KG1 (cell line): ENCODE results near the gene COL4A3.
"Not testable (repeated sequence)": the region's sequence is repeated elsewhere in the genome, so short reads cannot be mapped to it uniquely, and the experiment has no call there.

ENCODE experiments used
- DNase-seq: peaks from one replicate; lab custom pipeline; 2025; lab: John Stamatoyannopoulos, UW

The COL4A3 gene

DNA sequence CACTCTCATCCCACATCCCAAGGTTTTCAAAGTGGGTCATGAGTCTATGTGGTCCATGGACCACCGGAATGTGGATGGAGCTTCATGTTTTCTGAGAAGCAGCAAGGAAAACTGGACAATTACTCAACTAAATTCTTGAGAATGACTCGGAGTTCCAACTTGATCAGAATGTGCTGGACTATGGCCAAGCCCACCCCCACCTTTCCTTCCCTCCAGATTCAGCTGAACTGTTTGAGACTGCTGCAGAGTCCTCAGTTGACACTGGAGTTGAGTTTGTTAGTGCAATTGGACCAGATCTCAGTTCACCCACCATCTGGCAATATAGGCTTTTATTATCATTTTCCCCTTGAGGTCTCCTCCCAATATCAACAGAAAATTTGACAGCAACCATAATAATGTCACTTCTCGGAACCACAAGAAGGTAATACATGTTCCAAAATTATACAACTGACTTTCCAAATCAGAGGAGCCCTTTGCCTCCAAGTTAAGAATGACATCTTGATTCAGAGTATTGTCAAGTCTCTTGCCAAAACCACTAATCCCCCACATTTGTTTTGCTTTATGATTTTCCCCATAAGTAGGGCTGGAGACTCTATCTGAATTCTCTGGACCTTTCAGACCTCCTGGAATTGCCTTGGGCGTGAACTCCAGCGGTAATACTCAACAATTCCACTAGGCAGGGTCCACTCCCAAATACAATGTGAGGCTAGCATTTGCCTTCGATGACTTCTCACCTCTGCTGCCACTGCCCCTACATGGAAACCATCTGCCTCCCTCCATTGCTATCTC, 9.2 kb upstream of the COL4A3 start:
- no peak for DNase-seq

DNA sequence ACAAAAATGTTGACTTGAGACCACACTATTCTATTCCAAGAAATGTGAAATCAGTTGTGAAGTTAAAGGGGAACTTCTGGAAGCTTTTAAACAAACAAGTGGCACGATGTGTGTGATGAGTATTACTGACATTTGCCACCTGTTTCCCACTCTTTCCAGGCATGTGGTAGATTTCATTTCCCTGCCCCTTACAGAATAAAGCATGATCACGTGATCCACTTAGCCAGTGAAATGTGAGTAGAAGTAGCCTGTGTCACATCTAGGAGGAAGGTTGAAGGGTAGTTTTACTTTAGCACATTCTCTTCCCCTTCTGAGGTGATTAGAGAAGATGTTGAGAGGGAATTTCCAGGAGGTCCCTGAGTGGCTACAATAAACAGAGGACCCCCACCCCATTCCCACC, 4.3 kb upstream of the COL4A3 start:
- no peak for DNase-seq

DNA sequence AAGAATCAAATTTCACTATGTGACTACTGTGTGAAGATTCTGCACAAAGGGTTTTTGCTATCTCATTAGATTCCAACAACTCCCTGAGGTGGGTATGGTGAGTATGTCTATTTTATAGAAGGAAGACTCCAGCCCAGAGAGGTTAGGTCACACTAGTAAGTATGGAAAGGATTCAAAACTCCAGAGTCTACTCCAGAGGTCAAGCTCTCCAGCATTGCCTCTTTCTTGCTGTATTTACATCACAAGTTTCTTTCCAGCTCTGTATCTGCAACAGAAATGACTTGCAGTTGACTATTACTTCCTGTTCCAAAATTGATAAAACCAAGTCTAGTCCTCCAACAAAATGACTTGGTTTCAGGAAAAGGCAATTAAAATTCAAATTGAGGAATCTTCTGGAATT, 2.5 kb upstream of the COL4A3 start:
- no peak for DNase-seq

DNA sequence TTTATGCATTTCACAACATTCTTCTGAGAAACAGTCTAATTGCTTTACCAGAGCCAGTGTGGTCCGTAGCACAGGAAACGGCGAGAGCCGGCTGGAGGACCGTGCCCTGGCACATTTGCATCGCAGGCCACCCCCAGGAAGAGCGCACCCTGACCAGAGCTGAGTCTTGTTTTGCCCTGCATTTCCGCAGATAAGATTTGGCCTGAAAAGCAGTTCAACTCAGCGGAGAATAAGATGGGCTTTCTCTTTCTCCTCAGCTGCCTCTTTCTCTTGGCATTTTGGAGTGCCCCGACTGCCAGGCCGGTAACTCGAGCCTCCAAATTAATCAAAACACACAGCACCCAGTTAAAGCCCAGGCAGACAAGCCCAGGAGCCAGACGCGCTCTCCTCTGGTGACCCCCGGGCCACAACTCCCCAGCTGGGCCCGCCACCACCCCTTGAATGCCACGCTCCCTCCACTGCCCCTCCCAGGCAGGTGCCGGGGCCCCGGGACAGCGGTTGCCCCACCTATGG, 883 bp upstream of the COL4A3 start:
- no peak for DNase-seq

DNA sequence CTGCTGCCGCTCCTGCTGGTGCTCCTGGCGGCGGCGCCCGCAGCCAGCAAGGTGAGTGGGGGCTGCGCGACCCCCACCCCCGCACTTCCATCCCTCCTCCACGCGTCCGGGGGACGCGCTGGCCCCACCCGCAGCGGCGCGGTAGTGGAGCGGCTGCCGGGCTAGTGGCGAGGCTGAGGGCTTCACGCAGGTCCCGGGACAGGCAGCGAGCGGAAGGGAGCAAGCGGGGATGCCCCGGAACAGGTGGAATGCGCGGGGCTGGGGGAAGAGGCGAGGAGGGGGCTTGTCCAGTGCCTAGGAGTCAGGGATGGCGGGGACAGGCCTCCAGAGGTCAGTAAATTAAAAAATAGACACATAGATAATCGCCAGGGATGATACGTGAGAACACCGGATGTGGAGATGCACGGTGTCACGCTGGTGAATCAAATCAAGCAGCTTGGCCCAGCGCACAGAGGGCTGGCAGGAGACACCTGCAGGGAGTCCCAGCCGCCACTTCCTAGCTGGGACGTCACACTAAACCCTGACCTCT, 403 bp downstream of the COL4A3 start:
- no peak for DNase-seq

DNA sequence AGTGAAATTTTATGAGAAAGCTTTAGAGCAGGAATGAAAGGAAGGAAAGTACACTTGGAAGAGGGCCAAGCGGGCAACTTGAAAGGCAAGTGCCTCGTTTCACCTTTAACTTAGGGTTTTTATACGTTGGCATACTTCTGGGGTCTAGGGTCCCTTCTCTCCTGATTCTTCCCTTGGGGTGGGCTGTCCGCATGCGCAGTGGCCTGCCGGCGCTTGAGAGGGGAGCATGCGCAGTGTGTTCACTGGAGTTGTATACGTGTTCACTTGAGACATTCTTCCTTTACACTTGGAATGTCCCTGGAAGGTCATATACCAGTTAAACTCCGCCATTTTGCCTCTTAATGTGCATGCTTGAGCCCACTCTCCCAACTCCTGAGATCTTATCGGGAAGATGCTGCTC, 7.4 kb downstream of the COL4A3 start:
- DNase-seq = not testable (repeated sequence)

DNA sequence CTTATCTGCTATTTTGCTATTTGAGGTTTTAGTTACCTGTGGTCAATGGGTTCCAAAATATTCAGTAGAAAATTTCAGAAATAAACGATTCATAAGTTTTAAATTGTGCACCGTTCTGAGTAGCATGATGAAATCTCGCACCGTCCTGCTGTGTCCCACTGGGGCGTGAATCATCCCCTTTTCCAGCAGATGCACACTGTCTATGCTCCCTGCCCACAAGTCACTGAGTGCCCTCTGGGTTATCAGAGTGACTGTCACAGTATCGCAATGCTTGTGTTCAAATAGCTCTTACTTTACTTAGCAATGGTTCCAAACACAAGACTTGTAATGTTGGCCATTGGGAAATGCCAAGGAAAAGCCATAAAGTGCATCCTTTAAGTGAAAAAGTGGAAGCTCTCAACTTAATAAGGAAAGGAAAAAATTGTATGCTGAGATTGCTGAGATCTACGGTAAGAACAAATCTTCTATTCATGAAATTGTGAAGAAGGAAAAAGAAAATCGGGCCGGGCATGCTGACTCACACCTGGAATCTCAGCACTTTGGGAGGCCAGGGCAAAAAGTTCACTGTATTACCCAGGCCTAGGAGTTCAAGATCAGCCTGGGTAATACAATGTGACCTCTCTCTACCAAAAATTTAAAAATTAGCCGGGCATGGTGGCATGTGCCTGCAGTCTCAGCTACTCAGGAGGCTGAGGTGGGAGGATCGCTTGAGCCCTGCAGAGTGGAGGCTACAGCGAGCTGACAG, 13.3 kb downstream of the COL4A3 start:
- no peak for DNase-seq

DNA sequence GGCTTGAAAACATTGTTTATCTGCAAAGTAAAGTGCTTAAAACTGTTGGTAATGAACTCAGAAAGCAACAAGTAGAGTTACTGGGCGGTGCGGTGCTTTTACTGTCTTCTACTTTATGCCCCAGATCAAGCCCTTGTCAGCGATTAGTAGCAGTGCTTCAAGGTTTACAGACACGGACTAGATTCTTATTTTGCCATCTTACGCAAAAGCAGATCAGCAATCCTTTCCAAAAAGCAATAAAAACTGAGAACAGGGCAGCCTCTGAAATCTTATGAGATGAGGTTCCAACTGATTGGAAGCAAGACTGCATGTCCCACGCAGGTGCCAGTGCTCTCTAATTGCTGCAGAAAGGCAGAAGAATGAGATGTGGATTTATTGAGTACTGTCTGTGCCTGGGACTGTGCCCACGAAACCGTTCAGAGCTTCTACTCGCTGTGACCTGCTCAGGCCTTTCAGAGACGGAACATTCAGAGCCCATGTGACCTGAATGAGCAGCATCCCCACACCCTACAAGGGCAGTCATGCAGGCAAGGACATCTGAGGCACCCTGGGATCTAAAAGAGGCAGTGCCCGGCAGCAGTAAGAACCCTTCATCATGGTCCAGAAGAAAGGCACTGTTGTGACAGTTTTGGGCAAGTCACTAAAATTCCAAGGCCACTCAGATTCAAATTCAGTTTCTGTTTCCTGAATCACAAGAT, 15.7 kb downstream of the COL4A3 start:
- DNase-seq = no peak

DNA sequence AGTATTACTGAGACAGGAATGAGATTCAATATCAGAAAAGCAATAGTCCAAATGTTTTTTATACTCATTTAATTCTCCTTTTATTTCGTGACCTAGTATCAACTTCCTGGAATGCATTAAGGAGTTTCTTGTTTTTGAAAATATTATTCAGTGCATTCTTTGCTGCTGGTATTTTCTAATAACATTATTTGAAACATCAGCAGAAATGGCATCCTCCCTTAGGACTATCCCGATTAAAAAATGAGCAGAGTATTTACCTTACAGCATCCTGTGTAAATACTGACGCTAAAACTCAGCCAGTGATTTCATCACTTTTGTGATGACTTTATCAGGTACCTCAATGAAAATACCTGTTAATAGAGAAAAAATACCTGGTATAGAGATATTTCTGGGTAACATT, 16.3 kb downstream of the COL4A3 start:
- DNase-seq = no peak

DNA sequence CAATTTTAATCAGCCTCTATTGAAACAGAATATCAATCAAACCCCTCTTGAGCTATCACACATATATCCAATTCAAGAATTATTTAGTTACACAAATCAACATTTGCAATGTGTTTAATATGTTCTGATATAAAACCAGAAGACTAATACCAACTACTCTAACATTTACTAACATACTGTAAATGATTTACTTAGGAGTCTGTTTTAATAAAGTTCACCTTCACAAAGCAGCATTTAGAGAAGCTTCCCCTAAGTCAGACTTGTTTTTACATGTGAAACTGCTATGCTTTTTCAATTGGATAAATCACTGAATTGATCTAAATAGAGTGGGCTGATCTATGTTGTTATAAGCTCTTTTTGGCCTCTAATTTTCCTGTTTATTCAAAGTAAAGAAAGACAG, 18.3 kb downstream of the COL4A3 start:
- DNase-seq = no peak

DNA sequence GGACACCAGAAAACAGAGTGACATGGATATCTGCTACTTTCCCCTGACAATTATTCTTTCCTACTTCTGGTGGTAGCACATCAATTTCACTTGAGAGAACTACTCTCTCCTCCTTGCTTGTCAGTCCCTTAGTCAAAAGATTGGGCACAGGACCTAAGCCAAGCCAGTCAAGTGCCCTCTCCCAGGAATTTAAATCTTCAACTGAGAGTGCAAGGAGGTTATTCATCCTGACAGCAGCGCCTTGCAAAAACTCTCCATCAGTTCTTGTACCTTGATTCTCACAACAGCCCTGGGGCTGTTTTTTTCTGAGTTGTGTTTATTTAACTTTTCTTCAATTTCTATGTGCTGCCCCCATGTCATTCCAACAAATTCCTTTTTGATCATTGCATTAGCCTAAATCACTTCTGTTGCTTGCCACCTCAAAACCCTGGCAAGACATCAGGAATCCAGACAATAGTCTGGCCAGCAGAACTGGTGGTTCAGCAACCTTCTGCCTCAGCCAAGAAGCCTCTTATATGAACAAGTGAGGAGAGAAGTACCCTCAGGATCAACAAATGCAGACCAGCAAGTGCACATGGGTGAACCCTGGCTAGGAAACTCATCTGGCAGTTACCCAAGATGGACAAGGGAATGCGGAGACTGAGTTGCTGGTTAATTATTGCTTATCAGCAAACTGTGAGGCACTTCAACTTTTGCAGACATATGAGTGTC, 19.4 kb downstream of the COL4A3 start:
- no peak for DNase-seq

DNA sequence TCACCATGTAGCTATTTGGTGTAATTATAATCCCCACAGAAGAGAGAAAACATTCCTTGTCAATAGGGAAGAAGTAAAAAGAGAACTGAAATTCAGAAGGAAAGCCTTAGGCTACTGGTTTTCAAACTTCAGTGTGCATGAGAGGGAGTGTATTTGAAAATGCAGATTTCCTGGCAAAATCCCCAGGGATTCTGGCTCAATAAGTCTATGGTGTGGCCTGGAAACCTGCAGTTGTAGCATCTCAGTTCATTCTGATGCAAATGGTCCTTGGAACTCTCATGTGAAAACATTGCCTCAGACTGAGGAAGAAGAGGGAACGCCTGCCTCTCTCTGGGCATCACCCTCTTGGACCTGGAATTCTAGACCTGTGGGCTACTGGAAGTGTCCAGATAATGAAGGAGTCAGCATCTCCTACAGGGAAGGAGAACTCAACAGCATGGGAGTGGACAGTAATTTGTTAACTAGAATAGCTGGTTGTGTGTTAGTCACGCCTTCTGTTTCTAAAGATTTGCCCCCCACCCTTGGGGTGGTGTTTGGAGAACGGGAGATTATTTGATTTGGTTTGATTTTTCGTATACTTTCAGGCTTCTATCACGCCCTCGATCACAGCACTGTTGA, 21.3 kb downstream of the COL4A3 start:
- DNase-seq = no peak

DNA sequence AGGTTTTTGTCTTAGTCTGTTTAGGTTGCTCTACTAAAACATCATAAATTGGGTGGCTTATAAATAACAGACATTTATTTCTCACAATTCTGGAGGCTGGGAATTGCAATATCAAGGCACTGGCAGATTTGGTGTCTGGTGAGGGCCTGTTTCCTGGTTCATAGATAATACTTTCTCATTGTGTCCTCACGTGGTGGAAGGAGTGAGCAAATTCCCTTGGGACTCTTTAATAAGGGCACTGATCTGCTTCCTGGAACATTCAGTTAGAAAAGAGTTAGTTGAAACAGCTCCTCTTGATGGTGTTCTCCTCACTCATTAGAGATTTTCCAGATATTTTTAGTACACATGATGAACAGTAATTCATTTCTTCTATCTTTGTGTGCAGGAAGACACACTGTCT, 22.3 kb downstream of the COL4A3 start:
- no peak for DNase-seq

DNA sequence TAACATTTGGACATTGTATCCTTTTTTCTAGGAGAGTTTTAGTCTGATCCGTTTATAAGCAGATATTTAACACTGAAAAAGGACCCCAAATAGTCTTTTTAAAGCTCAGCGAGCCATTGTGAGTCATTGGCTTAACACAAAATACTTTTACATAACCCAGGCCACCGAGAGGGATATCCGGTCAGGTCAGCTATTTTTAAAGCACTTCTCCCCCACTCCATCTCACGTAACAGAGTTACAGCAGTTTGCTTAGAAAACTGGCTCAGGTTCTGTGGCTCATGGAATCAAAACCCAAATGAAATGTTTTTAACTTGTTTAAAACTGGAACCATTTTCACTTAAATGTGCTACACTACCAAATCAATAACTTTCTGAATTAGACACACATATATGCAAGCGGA, 23.9 kb downstream of the COL4A3 start:
- DNase-seq = no peak

DNA sequence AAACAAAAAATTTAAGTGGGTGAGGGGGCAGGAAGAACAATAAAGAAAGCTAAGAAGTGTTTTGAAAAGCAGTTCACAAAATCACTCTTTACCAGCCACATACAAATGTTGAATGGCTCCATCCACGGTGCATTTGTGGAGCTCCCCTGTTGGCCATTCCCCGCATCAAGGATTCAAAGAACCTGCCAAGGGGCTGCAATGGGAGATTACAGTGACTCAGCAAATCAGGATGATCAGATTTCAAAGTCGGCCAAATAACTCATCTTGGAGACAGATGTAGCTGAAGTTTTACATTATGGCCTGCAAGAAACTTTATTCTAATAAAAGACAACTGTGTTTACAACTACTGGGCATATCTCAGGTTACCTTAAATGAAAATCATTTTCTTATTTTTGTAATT, 26.9 kb downstream of the COL4A3 start:
- DNase-seq = no peak

DNA sequence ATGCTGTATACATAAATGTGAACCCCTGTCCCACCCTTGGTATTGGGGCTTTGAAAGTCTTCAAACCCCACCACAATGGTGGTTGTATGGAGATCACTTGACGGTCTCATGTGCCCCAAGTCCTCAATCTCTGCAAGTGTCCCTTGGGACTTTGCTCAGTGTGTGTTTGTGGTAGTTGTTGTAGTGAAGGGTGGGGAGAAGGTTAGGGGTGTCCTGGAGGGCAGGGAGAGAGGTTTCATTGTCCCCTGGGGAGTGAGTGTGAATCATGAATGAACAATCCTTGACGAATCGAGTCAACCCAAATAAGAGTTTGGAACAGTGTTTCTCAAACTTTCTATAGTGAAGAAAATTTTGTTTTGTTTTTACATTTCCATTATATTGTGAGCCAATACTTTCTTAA, 28.1 kb downstream of the COL4A3 start:
- no peak for DNase-seq

DNA sequence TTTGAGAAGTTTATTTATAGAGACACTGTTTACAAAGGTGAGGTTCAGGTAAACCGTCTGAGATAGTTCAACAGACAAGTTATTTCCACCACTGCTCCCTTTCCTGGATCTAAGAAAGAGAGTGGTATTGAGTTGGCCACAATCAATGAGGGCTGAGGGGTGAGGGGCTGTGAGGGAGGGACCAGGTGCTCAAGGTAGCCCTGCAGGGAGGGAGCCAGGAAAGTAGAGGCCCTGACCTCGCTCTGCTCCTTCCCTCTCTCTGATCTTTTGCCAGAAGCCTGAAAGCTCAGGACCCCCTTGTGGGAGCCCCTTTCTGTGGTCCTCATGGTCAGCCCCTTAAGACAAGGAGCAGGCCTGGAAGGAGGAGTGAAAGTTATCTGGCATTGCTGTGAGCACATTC, 29.8 kb downstream of the COL4A3 start:
- no peak for DNase-seq

DNA sequence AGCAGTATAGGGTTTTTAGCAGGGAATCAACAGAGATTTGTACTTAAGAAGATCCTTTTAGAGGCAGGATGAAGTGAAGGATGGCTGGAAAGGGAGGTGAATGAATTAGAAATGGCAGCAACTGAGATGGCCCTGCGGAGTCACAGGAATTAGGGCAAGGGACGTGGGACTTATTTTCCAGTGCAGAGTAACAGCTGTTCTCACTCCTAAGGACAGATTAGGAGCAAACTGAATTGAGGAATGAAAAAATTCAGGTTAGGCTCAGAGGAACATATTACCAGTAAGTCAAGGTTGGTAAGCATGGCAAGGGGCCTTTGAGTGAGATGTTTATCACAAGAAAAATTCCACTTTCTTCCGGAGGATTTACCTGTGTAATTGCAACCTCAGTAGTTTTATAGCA, 34.4 kb downstream of the COL4A3 start:
- DNase-seq = no peak

DNA sequence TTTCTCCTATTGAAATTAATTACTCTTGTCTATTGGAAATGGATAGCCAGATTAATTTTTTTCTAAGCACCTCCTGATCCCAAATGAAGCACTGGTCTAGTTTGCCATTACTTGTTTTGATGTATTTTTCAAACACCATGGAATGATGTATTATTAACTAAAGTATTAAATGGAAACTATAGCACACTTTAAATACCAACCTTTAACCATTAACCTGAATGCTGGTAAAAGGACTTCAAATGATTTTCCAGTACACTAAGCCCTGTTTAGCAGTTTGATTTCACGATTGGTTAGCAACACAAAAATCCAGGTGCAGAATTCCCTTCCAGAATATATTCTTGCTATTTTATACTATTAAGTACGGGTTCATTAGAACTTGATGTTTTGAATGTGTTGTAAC, 37.3 kb downstream of the COL4A3 start:
- no peak for DNase-seq

DNA sequence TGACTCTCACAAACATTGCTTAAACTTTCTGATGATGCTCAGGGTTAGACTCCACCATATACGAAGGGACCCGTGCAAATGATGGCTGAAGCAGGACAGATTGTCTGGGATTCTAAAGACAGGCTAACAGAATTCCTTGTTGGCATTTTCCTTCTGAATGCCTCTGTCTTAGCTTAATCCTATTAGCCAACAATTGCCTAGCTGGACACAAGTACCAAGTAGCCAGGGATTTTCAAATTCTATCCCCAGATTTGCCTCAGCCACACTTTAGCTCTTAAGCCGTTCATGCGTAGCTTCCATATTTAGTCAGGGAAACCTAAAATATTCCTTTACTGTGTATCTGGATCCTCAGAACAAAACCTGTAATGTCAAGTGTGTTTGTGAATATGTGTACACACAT, 40.0 kb downstream of the COL4A3 start:
- no peak for DNase-seq

DNA sequence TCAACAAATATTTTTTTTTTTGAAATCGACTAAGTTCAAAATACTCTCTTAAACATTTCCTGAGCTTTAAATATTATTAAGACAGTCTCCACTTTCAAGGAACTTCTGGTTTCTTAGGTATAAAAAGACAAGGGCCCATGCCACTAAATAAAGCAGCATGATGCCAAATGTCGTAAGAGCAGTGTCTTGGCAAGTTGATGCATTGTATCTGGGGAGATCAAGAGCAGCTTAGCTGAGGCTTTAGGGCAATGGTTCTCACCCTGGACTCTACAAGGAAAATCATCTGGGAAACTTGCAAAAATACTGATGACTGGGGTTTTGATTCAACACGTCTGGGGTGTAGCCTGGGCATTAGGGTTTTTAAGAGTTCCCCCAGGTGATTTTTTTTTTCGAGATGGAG, 41.3 kb downstream of the COL4A3 start:
- no peak for DNase-seq

DNA sequence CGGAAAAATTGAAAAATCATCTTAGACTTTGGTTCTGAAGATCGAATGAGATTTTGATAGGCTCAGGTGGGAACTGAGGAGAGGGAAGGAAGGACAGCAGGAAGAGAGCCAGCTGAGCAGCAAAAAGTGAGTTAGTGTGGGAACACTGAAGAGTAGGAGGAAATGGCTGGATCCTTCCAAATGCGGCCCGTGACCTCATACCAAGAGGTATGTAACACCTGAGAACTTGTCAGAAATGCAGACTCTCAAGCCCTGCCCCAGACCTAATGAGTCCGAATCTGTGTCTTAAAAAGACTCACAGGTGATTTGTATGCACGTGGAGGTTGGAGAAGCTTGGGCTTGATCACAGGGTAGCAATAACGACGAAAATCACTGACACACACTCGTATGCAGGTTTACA, 42.0 kb downstream of the COL4A3 start:
- no peak for DNase-seq
